ENCODE measurements around the gene PPFIA3.
A peak's percentile ranks its signal among the peaks of the same experiment; 100 is the strongest.
"Not testable (repeated sequence)": the region's sequence is repeated elsewhere in the genome, so short reads cannot be mapped to it uniquely, and the experiment has no call there.

PPFIA3 gene

DNA sequence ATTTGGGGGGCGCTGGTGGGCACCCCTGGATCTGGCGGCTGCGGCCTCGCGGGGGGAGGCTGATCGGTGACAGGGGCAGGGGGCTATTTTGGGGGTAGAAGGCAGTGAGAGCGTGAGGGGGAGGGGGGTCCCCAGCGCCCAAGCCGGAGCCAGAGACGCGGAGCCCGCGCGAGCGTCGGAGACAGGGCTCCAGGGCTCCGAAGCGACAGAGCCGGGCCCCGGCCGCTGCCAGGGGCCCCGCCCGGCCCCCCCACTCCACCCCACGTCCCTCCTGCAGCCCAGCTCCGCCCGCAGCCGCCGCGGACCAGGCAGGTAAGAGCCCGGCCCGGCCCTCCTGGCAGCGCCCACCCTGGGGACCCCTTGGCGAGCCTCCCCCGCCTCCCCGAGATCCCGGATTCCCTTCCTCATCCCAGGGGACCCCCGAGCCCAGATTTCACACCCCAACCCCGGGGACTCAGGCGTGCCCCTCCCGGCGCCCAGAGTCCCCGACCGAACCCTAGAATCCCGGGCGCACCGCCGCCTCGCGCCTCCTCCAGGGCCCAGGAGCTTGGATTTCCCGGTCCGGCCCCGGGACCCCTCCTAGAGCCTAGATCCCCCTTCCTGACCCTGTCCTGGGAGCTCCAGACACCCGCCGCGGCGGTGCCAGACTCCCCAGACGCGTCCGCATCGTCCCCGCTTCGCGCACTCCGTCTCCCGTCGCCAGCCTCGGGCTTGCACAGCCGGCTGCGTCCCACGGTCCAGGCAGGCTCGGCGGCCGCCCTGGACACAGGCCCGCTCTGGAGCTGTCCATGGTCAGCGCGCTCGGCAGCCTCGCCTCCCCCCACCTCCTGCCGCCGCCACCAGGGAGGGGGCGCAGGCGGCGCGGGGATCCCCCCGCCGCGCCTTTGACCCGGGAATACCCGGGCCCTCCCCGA is at the start of gene PPFIA3:
PPFIA3 (plus strand) TSS at position 134 of the 914 bp plus-strand sequence. CDS start 8,330 bp downstream, outside the sequence.
- Histone ChIP-seq H3K27ac (peak within 1 kb of the TSS; percentile 85 to 97 (median 93)), H3K9me3 (replicated peaks in 1 of 11) (no peaks in the 10 kb centered on the region), H3K9ac (peak within 1 kb of the TSS; percentile 77 to 93 (median 88)), H3K27me3 (peaks cover 21 to 42% (median 34%) of the 10 kb centered on the region in 11 experiments), H3K4me2 (peak within 1 kb of the TSS; percentile 86 to 100 (median 98)), H3K4me1 (peaks cover 45 to 52% (median 49%) of the 10 kb centered on the region in 10 experiments), H3K36me3 (no peaks in the 10 kb centered on the region), H4K20me1 (peaks cover 0 to 25% (median 10%) of the 10 kb centered on the region in 11 experiments; a peak in 5 of 22 replicates), H3K4me3 (peak within 1 kb of the TSS; percentile 58 to 77 (median 66))
- TF ChIP-seq Cebpa-rat (IDR thresholded peaks at IDR 0.05): no peak

DNA sequence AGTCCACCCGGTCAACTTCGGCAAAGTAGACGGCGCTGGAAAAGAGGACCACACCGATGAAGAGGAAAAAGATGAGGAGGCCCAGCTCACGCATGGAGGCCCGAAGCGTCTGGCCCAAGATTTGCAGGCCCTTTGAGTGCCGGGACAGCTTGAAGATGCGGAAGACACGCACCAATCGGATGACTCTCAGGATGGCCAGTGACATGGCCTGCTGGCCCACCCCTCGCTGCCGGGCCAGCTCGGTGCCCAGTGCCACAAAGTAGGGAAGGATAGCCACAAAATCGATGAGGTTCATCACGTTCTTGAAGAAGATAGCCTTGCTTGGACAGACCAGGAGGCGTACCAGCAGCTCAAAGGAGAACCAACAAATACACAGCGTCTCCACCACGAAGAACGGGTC is 48.9 kb upstream of the PPFIA3 start:
- H3K4me1 ChIP-seq: peaks cover 0 to 11% (median 7%) of the 10 kb centered on the region in 10 experiments; a peak in 10 of 20 replicates
- no peak overlapping the region for H3K4me2 ChIP-seq
- no peak overlapping the region for H3K27ac ChIP-seq
- peaks cover 0 to 8% (median 0%) of the 10 kb centered on the region in 11 experiments; a peak in 1 of 22 replicates for H4K20me1 ChIP-seq
- no peak overlapping the region for H3K9ac ChIP-seq
- no peak overlapping the region for H3K4me3 ChIP-seq
- peaks cover 0 to 10% (median 0%) of the 10 kb centered on the region in 11 experiments; a peak in 1 of 22 replicates for H3K9me3 ChIP-seq (replicated peaks in 1 of 11)
- H3K27me3 ChIP-seq: peaks cover 27 to 40% (median 35%) of the 10 kb centered on the region in 11 experiments
- H3K36me3 ChIP-seq: no peaks in the 10 kb centered on the region
- TF ChIP-seq Cebpa-rat (IDR thresholded peaks at IDR 0.05): no peak

DNA sequence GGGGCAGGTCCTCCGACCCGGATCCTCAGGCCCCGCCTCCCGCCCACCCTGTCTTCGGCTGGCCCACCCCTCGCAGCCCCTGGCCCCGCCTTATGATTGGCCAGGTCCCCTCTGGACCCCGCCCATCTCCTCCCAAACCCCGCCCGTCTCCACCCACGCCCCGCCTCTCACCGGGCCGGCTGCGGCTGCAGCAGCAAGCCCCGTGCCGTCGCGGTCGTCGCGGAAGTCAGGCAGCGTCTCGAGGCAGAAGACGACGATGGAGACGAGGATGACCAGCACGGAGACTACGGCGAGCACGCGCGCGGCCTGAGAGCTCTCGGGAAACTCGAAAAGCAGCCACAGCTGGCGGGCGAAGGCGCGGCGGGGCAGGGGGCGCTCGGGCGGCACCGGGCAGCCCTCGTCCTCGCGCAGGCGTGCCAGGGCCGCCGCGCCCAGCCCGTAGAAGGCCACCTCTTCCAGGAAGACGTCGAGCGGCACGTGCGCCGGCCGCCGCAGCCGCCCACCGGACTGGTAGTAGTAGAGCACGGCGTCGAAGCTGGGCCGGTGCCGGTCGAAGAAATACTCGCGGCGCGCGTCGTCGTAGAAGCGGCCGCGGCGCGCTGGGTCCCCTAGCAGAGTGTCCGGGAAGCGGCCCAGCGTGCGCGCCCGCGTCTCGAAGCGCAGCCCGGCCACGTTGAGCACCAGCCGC is 47.3 kb upstream of the PPFIA3 start:
- H3K27ac ChIP-seq: no peak overlapping the region
- TF ChIP-seq Cebpa-rat (IDR thresholded peaks at IDR 0.05): no peak
- no peaks in the 10 kb centered on the region for H3K36me3 ChIP-seq
- H3K27me3 ChIP-seq: peaks cover 11 to 24% (median 19%) of the 10 kb centered on the region in 11 experiments
- peaks cover 0 to 10% (median 0%) of the 10 kb centered on the region in 11 experiments; a peak in 1 of 22 replicates for H3K9me3 ChIP-seq (replicated peaks in 1 of 11)
- H3K4me1 ChIP-seq: peaks cover 0 to 11% (median 7%) of the 10 kb centered on the region in 10 experiments; a peak in 10 of 20 replicates
- H3K4me3 ChIP-seq: no peak overlapping the region
- no peak overlapping the region for H3K4me2 ChIP-seq
- H3K9ac ChIP-seq: no peak overlapping the region
- no peaks in the 10 kb centered on the region for H4K20me1 ChIP-seq

DNA sequence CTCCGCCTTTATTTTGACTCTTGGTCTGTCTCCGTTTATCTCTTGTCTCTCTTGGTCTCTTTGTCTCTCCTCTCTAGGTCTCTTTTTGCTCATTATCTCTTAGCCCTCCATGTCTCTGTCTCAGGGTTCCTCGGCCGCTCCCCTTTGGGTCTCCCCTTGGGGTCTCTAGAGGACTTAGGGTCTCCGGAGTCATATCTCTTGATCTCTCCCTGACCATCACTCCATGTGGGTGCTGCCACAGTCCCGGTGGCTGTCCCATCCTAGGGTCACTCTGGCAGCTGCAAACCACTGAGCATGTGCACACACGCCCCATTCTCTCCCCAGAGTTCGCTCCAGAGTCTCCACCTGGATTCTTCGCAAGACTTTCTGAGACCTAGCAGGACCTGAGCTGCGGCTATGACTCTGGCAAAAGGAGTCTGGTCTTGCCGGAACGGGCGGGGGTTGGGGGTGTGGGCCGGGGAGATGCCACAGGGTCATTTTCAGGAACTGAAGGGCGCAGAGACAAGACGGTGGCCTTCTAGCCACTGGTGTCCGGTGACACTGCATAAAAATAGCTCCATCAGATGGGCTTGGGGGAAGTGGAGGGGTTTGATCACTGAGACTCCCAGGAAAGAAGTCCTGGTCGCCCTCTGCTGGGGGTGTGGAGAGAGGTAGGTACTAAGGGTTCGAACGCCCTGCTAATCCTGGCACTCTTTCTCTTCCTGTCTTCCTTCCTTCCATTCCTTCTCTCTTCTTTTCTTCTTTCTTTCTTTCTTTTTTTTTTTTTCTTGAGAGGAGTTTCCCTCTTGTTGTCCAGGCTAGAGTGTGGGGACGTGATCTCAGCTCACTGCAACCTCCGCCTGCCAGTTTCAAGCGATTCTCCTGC is 45.6 kb upstream of the PPFIA3 start:
- Histone ChIP-seq H3K4me1 (peaks cover 0 to 11% (median 7%) of the 10 kb centered on the region in 10 experiments; a peak in 10 of 20 replicates), H3K9me3 (replicated peaks in 1 of 11) (peaks cover 0 to 10% (median 0%) of the 10 kb centered on the region in 11 experiments; a peak in 1 of 22 replicates), H3K27me3 (peaks cover 0 to 7% (median 2%) of the 10 kb centered on the region in 11 experiments; a peak in 9 of 22 replicates), H4K20me1 (no peaks in the 10 kb centered on the region), H3K4me2 (peak overlapping the region in 6 of 11 experiments; percentile 2 to 48 (median 22); a peak in 9 of 22 replicates), H3K9ac (no peak overlapping the region; a peak in 1 of 22 replicates), H3K4me3 (no peak overlapping the region), H3K27ac (no peak overlapping the region), H3K36me3 (no peaks in the 10 kb centered on the region)
- TF ChIP-seq Cebpa-rat (IDR thresholded peaks at IDR 0.05): no peak

DNA sequence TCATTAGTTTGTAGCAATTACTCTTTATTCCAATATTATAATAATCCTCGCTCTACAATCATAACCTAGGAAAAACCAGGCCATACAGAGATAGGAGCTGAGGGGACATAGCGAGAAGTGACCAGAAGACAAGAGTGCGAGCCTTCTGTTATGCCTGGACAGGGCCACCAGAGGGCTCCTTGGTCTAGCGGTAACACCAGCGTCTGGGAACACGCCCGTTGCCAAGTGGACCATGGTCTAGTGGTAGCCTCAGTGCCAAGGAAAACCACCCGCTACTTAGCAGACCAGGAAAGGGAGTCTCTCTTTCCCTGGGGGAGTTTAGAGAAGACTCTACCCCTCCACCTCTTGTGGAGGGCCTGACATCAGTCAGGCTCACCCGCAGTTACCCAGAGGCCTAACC is 44.5 kb upstream of the PPFIA3 start:
- H3K27ac ChIP-seq, H4K20me1 ChIP-seq, H3K27me3 ChIP-seq, H3K36me3 ChIP-seq, H3K4me3 ChIP-seq, H3K9ac ChIP-seq, H3K4me2 ChIP-seq: not testable (repeated sequence)
- Histone ChIP-seq H3K9me3 (replicated peaks in 1 of 11) (peaks cover 0 to 10% (median 0%) of the 10 kb centered on the region in 11 experiments; a peak in 1 of 22 replicates), H3K4me1 (peaks cover 0 to 11% (median 7%) of the 10 kb centered on the region in 10 experiments; a peak in 10 of 20 replicates)

DNA sequence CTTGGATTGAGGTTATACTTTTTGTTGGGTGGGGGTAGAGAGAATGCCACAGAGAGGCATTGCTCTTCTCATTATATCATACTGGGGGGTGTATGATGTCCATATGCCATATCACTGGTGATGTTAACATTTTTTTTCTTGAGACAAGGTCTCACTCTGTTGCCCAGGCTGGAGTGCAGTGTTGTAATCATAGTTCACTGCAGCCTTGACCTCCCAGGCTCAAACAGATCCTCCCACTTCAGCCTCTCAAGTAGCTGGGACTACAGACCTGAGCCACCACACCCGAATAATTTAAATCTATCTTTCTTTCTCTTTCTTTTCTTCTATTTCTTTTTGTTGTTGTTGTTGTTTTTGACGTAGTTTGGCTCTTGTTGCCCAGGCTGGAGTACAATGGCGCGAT is 39.0 kb upstream of the PPFIA3 start:
- TF ChIP-seq Cebpa-rat (IDR thresholded peaks at IDR 0.05): no peak
- Histone ChIP-seq H3K4me3 (no peak overlapping the region), H3K9me3 (replicated peaks in 1 of 11) (peaks cover 0 to 8% (median 0%) of the 10 kb centered on the region in 11 experiments; a peak in 2 of 22 replicates), H3K9ac (no peak overlapping the region), H3K4me1 (peaks cover 4 to 10% (median 6%) of the 10 kb centered on the region in 10 experiments; a peak in 18 of 20 replicates), H3K27ac (no peak overlapping the region), H3K36me3 (no peaks in the 10 kb centered on the region), H3K4me2 (no peak overlapping the region), H3K27me3 (no peaks in the 10 kb centered on the region), H4K20me1 (peaks cover 0 to under 1% (median 0%) of the 10 kb centered on the region in 11 experiments; a peak in 6 of 22 replicates)

DNA sequence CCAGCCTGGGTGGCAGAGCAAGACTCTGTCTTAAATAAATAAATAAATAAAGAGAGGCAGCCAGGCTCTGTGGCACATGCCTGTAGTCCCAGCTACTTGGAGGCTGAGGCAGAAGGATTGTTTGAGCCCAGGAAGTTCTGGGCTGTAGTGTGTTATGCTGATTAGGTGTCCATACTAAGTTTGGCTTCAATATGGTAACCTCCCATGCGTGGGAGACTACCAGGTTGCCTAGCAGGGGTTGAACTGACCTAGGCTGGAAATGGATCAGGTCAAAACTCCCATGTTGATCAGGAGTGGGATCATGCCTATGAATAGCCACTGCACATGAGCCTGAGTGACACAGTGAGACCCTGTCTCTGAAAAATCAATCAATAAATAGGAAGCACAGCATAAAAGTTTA is 38.1 kb upstream of the PPFIA3 start:
- Histone ChIP-seq H3K9ac (no peak overlapping the region; a peak in 1 of 22 replicates), H3K4me2 (no peak overlapping the region), H3K9me3 (replicated peaks in 1 of 11) (peaks cover 0 to 8% (median 0%) of the 10 kb centered on the region in 11 experiments; a peak in 2 of 22 replicates), H3K4me1 (peaks cover 5 to 12% (median 7%) of the 10 kb centered on the region in 10 experiments), H4K20me1 (peaks cover 5 to 10% (median 8%) of the 10 kb centered on the region in 11 experiments; a peak in 21 of 22 replicates), H3K27ac (no peak overlapping the region), H3K4me3 (no peak overlapping the region), H3K27me3 (no peaks in the 10 kb centered on the region), H3K36me3 (peaks cover 0 to 3% (median 1%) of the 10 kb centered on the region in 11 experiments; a peak in 14 of 22 replicates)
- no peak for TF ChIP-seq Cebpa-rat (IDR thresholded peaks at IDR 0.05)
